GM12864 (cell line): ENCODE data around the gene CEP295NL.
"Not testable (repeated sequence)": the region's sequence is repeated elsewhere in the genome, so short reads cannot be mapped to it uniquely, and the experiment has no call there.

Experiments
- DNase-seq: peaks from one replicate; pipeline ENCODE4 v3.0.0-alpha.2; 2011; ENCODE audit warnings: low read depth
- H3K4me3 ChIP-seq: 2 replicates; pipeline ENCODE4 v1.5.1; 2011; ENCODE audit warnings: mild to moderate bottlenecking, low read depth, low read length, control low read depth
- CTCF ChIP-seq: IDR thresholded peaks from 2 replicates; pipeline ENCODE4 v1.5.1; 2011; ENCODE audit warnings: low read depth, mild to moderate bottlenecking, moderate library complexity, low read length, control low read depth, inconsistent platforms; ENCODE audit errors: missing control alignments

Gene CEP295NL

GRCh38 chr17:78912082-78912481 is 9.1 kb upstream of the CEP295NL start:
- no peak for DNase-seq
- no peak overlapping the region for H3K4me3 ChIP-seq
- no peak for TF ChIP-seq CTCF

- DNase-seq, H3K4me3 ChIP-seq: not testable (repeated sequence)
Measured at GRCh38 chr17:78911543-78911942, 8.5 kb upstream of the CEP295NL start.

GRCh38 chr17:78910497-78911284 is 7.7 kb upstream of the CEP295NL start:
- no peak for TF ChIP-seq CTCF
- DNase-seq = no peak

GRCh38 chr17:78908426-78908825 is 5.4 kb upstream of the CEP295NL start:
- no peak for DNase-seq
- TF ChIP-seq CTCF = no peak
- no peak overlapping the region for H3K4me3 ChIP-seq

More at GRCh38 chr17:78910497-78911284, 7.7 kb upstream of the CEP295NL start:
- H3K4me3 ChIP-seq = no peak overlapping the region

- DNase-seq = no peak
- no peak for TF ChIP-seq CTCF
- H3K4me3 ChIP-seq = no peak overlapping the region
Measured at GRCh38 chr17:78905541-78905940, 2.5 kb upstream of the CEP295NL start.

- no peak for DNase-seq
- no peak for TF ChIP-seq CTCF
- H3K4me3 ChIP-seq = no peak overlapping the region
Measured at GRCh38 chr17:78905116-78905515, 2.1 kb upstream of the CEP295NL start.

GRCh38 chr17:78904371-78904770 is 1.4 kb upstream of the CEP295NL start:
- DNase-seq = no peak
- no peak for TF ChIP-seq CTCF
- H3K4me3 ChIP-seq = no peak overlapping the region

- DNase-seq, H3K4me3 ChIP-seq: not testable (repeated sequence)
Measured at GRCh38 chr17:78902231-78902630, 770 bp downstream of the CEP295NL start.
